ENCODE measurements around the gene HOXD4. TPM values are rescaled to one million over a fixed set of nuclear protein-coding genes. Genes with fewer than 3 reads are reported as not detected.

Gene HOXD4
- total RNA-seq, 1 donor from 2014 or later, result not detected

GRCh38 chr2:176163672-176164056 is 12.3 kb downstream of the HOXD4 start:
- POLR2A ChIA-PET, result no interaction called here
- CTCF ChIA-PET, result no interaction called here
- Mint-ChIP-seq H3K9me3 (peaks cover 5% of the 10 kb centered on the region), H3K4me3 (no peak overlapping the region), H3K36me3 (ENCODE audit: low read depth) (no peaks in the 10 kb centered on the region), H3K27me3 (peaks cover 63% of the 10 kb centered on the region), H3K4me1 (no peaks in the 10 kb centered on the region), H3K27ac (no peak overlapping the region)
- no peak for TF ChIP-seq CTCF (IDR thresholded peaks at IDR 0.05)
- intact Hi-C loops (cut with micrococcal nuclease), result loop anchor here (2.0 to 10.0 kb wide), 2 partner anchors 37 to 1829 kb away; partner anchors contain the start of gene SP9
- no peak for DNase-seq
- ATAC-seq (ENCODE audit: low read depth), result no peak

GRCh38 chr2:176164201-176164600 is 12.9 kb downstream of the HOXD4 start:
- POLR2A ChIA-PET, result no interaction called here
- no peak overlapping the region for H3K27ac Mint-ChIP-seq
- H3K4me3 Mint-ChIP-seq, result no peak overlapping the region
- peaks cover 5% of the 10 kb centered on the region for H3K9me3 Mint-ChIP-seq
- no peak for TF ChIP-seq CTCF (IDR thresholded peaks at IDR 0.05)
- peaks cover 66% of the 10 kb centered on the region for H3K27me3 Mint-ChIP-seq
- no peak for ATAC-seq (ENCODE audit: low read depth)
- intact Hi-C loops (cut with micrococcal nuclease), result loop anchor here (10.0 kb wide), 1 partner anchor 1829 kb away; the partner anchor contains the start of gene SP9
- no peaks in the 10 kb centered on the region for H3K4me1 Mint-ChIP-seq
- CTCF ChIA-PET, result no interaction called here
- no peaks in the 10 kb centered on the region for H3K36me3 Mint-ChIP-seq (ENCODE audit: low read depth)
- no peak for DNase-seq

- TF ChIP-seq CTCF (IDR thresholded peaks at IDR 0.05), result no peak
- Mint-ChIP-seq H3K4me1 (no peaks in the 10 kb centered on the region), H3K4me3 (no peak overlapping the region), H3K27me3 (peaks cover 67% of the 10 kb centered on the region), H3K9me3 (peaks cover 5% of the 10 kb centered on the region), H3K27ac (no peak overlapping the region), H3K36me3 (ENCODE audit: low read depth) (no peaks in the 10 kb centered on the region)
- ChIA-PET POLR2A (no interaction called here), CTCF (no interaction called here)
- intact Hi-C loops (cut with micrococcal nuclease), result loop anchor here (10.0 kb wide), 1 partner anchor 1830 kb away; the partner anchor contains the start of gene SP9
- no peak for ATAC-seq (ENCODE audit: low read depth)
- no peak for DNase-seq
These were observed 13.4 kb downstream of the HOXD4 start for GRCh38 chr2:176164611-176165369.

GRCh38 chr2:176165370-176166050 is 14.2 kb downstream of the HOXD4 start:
- no peak for TF ChIP-seq CTCF (IDR thresholded peaks at IDR 0.05)
- CTCF ChIA-PET, result no interaction called here
- H3K9me3 Mint-ChIP-seq, result peaks cover 5% of the 10 kb centered on the region
- intact Hi-C loops (cut with micrococcal nuclease), result loop anchor here (10.0 kb wide), 1 partner anchor 1831 kb away; the partner anchor contains the start of gene SP9
- no peak for DNase-seq
- H3K4me1 Mint-ChIP-seq, result no peaks in the 10 kb centered on the region
- no peak overlapping the region for H3K4me3 Mint-ChIP-seq
- no peaks in the 10 kb centered on the region for H3K36me3 Mint-ChIP-seq (ENCODE audit: low read depth)
- no peak overlapping the region for H3K27ac Mint-ChIP-seq
- POLR2A ChIA-PET, result no interaction called here
- peaks cover 68% of the 10 kb centered on the region for H3K27me3 Mint-ChIP-seq
- no peak for ATAC-seq (ENCODE audit: low read depth)

GRCh38 chr2:176166272-176166671 is 14.9 kb downstream of the HOXD4 start:
- H3K9me3 Mint-ChIP-seq, result peaks cover 5% of the 10 kb centered on the region
- intact Hi-C loops (cut with micrococcal nuclease), result loop anchor here (10.0 kb wide), 1 partner anchor 1831 kb away; the partner anchor contains the start of gene SP9
- no peak overlapping the region for H3K27ac Mint-ChIP-seq
- H3K4me1 Mint-ChIP-seq, result no peaks in the 10 kb centered on the region
- TF ChIP-seq CTCF (IDR thresholded peaks at IDR 0.05), result no peak
- no peaks in the 10 kb centered on the region for H3K36me3 Mint-ChIP-seq (ENCODE audit: low read depth)
- ChIA-PET POLR2A (no interaction called here), CTCF (no interaction called here)
- ATAC-seq (ENCODE audit: low read depth) (no peak), DNase-seq (no peak)
- H3K27me3 Mint-ChIP-seq, result peaks cover 65% of the 10 kb centered on the region
- no peak overlapping the region for H3K4me3 Mint-ChIP-seq
